GM19240 (cell line): ENCODE data around the gene POPDC2.
A peak's percentile ranks its signal among the peaks of the same experiment; 100 is the strongest.
"Not testable (repeated sequence)": the region's sequence is repeated elsewhere in the genome, so short reads cannot be mapped to it uniquely, and the experiment has no call there.

ENCODE experiments used
- DNase-seq: peaks from one replicate; pipeline ENCODE4 v3.0.0; 2011; ENCODE audit warnings: low spot score; ENCODE audit not compliant: insufficient read length

The POPDC2 gene

DNA sequence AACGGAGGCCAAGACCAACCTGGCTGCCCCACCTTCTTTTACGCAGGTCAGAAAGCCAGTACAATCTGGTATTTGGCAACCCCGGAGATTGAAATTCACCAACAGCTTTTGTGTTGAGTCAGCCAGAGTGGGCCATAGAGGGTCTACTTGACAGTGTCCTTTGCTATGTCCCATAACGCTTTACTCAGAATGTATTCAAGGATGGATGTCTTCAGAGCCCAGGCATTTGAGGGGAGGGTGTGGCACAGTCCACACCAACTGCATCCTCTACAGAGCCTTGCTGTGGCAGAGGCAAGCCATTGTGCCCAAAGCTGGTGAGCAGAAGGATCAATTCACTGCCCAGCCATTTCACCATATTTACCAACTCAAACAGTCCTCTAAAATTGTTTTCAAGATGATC, 44.3 kb downstream of the POPDC2 start:
- DNase-seq = no peak

DNA sequence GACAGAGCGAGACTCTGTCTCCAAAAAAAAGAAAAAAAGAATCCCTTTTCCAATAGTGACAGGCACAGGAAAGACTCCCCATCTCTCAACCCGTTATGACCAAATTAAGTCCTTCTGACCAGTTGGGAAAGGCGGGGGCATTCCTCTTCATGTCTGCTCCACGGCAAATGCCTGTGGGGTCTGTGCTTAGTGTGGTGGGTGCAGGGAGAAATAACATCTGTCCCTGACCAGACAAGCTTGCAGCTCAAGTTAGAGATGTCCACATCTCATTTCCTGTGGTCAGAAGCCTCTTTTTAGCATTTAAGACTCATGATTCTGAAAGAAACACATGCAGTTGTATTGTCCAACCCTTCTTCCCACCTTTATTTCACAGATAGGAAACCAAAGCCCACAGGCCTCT, 46.5 kb downstream of the POPDC2 start:
- DNase-seq = no peak

DNA sequence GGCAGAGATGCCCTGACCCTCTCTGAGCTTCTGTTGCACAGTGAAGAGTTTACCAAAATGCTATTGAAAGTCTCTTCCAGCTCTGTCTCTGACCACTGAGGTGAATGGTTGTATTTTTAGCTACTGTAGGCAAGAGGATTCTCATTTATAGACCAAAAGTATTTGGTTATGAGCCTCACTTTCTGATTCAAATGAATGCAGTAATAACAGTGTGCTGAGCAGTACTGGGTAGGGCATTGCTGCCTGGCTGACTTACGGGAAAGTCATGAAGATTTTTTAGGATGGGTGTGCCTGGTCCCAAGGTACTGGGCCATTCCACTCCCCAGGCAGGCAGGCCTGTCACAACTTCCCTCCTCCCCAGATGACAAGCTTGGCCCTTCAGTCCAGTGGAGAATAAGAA, 47.2 kb downstream of the POPDC2 start:
- no peak for DNase-seq

DNA sequence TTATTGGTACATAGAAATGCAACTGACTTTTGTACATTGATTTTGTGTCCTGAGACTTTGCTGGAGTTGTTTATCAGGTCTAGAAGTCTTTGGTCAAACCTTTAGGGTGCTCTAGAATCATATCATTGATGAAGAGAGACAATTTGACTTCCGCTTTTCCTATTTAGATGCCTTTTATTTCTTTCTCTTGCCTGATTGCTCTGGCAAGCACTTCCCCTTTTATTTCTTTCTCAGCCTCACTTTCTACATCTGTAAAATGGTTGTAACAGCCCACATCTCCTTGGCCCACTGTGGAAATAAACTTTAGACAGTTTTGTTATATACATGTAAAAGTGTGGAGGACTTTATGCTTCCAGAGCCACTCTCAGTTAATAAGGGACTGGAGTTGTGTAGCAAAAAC, 48.7 kb downstream of the POPDC2 start:
- no peak for DNase-seq

DNA sequence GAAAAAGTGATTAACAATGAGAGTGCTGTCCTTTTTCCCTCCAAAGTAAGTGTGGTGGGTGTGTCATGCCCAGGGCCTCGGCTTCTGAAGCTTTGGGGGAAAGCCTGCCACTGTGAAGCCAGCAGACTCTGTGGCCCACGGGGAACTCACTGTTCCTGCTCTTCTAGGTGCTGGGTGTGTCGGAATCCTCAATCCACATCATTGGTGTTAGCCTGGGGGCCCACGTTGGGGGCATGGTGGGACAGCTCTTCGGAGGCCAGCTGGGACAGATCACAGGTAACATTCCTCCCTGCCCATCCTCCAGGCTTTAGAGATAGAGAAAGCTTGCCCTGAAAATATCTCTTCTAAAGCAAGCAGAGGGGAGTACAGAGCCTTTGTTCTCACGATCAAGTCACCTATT, 51.1 kb downstream of the POPDC2 start:
- no peak for DNase-seq

DNA sequence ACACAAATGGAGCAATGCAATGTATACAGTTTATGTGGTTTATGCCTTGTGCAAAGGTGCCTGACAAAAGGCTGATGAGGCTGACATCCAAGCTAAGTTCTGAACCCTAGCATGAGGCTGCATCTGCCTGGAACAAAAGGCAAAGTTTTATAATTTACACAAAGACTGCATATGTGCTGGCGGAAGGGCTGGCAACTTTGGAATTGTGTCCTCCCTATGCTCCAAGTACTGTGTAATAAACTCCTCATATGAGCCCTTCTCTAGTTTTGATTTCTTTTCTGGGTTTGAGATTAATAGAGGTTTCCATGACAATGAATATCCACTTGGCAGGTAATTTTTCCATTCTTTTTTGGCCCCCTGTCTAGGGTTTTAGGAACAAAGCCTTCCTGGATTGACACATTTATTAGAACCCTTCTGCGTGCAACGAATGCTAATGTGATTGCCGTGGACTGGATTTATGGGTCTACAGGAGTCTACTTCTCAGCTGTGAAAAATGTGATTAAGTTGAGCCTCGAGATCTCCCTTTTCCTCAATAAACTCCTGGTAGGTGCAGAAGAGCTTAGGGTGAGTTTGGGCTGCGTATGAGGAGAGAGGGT, 51.9 kb downstream of the POPDC2 start:
- DNase-seq = no peak

DNA sequence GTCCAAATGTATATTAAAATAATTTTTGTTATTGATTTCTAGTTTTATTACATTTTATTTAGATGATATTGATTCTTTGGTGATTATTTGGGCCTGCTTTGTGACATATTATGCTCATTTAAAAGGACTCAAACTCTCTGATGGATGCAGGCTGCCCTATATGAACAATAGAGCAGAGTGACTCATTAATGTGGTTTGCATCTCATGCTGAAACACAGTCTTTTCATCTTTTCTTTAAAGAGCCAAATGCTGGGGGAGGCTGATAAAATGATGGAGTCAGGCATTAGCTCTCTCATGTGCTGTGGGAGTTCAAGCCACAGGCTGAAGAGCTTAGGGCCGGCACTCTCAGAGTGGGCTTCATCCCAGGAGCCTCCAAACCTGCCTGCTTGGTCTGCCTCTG, 55.5 kb downstream of the POPDC2 start:
- no peak for DNase-seq

DNA sequence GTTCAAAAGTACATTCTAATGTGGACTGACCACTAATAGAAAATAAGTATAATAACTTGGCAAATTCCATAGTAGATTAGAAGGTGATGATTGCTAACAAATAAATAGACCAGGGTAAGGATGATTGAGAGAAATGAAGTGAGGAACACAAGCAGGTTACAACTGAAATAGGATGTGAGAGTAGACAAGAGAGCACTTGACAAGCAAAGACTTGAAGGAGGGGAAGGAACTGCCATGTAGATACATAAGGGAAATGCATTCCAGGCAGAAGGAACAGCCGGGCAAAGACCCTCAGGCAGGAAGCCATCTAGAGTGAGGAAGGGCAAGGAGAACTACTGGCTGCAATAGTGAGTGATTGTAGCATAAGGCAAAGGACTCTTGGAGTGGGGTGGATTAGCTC, 57.7 kb downstream of the POPDC2 start:
- no peak for DNase-seq

DNA sequence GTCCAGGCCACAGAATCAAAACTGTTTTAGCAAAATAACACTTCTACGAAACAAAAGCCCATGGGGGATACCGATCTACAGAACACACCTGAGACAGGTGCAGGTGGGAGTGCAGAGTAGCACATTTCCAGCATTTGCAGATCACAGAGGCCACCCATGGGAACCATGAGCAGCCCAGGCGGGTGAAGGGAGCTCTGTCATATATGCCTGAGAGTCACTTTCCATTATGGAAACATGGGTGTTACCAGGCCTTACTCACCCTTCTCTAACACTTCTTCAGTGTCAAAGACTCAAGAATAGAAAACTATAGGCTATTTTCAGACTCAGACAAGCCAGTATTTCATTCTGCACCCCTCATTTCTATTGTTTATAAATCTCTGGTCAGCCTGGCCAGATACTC, 59.2 kb downstream of the POPDC2 start:
- DNase-seq = no peak

DNA sequence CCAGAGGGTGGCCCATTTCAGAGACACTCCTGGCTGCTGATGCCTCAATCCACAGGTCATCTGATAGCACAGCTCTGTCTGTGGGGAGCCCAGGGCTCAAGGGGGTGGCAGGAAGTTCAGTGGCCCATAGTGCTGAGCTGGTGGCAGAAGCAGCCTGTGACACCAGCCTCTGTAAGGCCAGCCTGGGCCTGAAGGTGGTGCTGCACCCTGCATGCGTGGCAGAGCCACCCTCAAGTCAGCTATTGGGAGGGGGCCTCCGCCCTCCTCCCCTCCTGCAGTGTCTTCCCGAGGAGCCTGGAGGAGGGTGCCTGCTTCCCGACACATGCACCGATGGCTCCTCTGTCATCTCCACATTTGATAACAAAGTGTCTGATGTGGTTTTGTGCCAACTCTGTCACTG, 59.7 kb downstream of the POPDC2 start:
- peak; percentile 40 for DNase-seq

DNA sequence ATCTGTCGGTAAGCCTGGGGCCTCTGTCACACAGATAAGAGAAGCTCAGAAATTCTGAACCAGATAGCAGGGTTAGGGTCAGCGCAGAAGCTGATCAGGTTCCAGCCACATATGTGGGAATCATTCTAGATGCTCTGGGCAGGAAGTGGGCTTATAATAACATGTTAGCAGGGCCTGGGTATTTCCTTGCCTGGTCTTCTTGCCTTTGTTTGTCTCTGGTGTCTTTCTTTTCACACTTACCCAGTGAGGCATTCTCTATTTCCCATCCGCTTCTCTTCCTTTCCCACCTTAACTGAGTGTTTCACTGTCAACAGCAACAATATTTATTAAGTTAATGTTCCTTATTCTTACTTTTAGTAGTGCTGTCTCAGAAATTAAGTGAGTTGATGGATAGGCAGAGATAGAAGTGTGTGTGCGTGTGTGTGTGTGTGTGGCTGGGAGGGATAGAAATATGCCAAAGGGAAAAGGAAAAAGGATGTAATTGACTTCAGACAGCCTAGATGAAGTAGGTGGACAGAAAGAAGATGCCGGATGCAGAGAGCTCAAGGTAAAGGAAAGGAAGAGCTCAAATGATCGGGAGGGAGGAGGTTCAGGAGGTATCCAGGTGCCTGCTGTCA, 60.7 kb downstream of the POPDC2 start:
- no peak for DNase-seq

DNA sequence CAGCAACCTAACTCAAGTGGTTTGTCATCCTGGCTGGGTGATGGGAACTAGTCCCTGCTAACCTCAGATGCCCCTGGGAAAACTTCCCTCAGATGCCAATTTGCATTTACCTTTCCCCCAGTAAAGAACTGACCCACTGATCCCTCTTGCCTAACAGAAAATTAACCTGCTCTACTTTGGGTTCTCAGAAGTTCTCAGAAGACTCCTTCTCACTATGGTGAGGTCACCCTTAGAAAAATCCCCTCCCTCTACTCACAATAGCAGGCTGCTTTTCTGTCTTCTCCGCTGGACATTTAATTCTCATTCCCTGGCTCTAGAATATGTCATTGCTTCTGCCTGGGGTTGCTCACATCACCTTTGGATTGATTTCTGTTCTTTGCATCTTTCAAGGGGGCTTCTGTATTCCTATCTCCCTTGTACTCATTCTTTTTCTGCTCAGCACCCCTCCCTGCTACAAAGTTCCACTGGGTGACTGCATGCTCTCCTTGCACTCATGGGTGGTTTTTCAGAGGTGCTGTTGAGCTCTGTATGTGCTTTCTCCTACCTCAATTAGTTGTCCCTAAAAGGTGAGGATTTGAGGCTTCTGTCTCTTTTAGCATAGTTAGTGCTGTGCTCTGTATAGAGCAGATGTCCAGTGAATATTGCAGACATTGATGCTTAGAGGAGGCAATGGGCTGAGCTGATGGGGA, 61.8 kb downstream of the POPDC2 start:
- no peak for DNase-seq

DNA sequence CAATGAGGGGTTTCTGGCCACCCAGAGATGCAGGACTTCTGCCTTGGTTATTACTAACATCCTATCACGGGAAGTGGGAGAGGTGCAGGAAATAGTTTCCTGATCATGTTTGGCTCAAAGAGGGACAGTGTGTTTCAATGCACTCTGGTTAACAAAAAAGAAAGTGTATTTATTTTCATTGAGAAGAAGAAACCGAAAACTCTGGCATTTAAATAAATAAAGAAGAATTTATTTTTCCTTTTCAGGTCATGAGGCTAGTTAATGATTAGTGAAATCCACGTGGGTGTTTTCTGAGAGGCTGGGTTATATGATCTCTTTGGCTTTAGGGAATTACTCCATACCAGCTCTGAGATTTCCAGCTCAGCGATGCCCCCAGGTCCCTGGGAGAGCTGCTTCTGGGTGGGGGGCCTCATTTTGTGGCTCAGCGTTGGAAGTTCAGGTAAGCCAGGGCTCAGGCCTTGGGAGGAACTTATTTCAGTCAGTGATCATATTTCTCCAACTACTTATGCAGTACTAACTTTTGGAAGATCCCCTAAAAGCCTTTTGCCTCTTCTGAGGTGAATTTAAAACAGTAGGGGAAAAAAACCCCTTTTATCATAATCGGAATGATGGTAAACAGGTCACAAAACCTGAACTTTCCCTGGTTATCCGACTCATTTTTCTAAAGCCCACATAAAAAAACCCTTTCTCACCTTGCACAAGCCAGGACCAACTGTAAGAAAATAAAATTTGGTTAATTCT, 62.7 kb downstream of the POPDC2 start, which contains the start of gene PLA1A:
TSS of gene PLA1A (plus strand) at position 338 of the 741 bp plus-strand sequence. CDS start at position 367, 29 bp downstream.
- DNase-seq = no peak

DNA sequence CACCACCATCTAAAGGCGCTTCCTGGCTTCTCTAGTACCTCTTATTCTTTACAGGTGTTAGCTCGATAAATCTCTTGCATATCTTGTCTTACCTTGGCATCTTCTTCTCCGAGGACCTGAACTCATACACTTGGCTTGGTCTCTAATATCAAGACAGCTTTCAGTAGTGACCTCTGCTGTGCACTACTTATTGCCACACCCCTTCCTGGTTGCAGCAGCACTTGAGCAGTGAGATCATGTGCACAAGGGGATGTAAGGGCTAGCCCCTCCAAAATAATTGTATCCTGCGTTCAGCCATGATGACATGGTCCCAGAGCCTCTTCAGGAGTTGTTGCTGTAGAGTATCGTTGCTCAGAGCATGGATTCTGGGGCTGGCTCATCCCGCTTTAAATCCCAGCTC, 64.0 kb downstream of the POPDC2 start:
- DNase-seq = no peak

DNA sequence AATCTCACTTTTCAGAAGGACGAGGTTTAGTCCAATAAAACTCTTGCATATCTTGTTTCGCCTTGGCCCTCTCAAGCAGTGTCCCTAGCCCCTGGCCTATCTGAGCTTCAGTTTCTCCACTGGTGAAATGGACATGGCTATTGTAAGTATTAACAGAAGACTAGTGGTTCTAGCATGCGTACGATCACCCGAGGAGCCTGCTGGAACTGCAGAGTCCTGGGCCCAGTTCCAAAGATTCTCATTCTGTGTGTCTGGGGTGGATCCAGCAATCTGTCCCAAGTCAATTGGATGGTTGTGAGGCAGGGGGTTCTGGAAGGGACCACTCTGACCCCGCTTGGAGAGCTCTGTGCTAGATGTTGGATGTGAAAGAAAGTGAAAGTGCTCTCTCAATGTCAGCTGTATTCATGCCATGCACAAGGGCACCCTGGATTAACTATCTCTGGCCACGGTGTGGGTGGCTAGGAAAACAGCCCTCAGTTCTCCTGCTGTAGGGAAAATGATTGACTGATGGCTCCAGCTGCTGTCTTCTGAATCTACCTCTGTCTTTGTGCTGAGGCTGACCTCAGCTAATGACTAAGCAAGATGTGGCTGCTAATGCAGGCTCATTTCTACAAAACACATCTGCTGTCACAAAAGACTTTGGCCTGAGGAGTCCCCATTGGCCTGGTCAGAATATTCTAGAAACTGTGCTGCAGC, 64.6 kb downstream of the POPDC2 start:
- DNase-seq = no peak

DNA sequence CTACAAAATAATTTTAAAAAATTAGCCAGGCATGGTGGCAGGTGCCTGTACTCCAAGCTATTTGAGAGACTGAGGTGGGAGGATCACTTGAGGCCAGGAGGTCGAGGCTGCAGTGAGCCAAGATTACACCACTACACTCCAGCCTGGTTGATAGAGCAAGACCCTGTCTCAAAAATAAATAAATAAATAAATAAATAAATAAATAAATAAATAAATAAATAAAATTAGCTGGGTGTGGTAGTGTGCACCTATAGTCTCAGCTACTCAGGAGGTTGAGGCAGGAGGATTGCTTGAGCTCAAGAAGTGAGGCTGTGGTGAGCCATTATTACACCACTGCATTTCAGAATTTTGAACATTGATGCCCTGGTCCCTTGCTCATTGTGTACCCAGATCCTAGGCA, 65.5 kb downstream of the POPDC2 start:
- DNase-seq = not testable (repeated sequence)

DNA sequence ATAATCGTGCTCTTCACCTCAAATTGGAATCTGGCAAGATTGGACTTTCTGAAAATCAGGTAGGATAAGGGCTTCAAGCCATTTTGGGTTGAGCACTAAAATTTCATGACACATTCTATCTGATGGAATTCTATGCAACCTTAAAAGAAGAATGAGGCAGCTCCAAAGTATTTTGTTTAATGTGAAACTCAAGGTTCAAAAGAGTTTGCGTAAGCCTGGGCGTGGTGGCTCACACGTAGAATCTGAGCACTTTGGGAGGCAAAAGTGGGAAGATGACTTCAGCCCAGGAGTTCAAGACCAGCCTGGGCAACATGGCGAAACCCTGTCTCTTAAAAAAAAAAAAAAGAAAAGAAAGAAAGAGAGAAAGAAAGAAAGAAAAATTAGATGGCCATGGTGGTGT, 66.3 kb downstream of the POPDC2 start:
- DNase-seq = no peak

DNA sequence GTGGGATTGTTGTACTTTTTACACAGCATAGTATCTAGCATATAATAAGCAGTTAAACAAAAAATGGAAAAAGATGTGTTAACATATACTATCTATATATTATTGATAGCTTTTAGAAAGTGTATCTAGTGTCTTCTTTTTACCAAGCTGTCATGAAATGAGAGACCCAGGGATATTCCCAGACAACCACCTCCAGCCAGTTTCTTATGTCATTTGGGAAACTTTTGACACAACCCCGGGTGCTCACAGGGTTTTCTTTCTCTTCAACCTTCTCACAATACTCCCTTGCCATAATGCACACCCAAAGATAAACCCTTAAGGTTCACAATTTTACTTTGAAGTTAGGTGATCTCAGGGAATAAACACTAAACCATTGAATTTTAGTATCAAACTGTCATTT, 67.5 kb downstream of the POPDC2 start:
- no peak for DNase-seq
